GM12878 (cell line): Measurements from ENCODE around the gene VARS1. TPM values are rescaled to one million over a fixed set of nuclear protein-coding genes. Genes with fewer than 3 reads are reported as not detected.

Experiments used
- BACH1 ChIP-seq: fragments of 450-650 bp; IDR thresholded peaks from 2 replicates; pipeline ENCODE4 v1.6.1; 2017; ENCODE audit warnings: mild to moderate bottlenecking, borderline replicate concordance
- BMI1 ChIP-seq: fragments of 450-650 bp; IDR thresholded peaks from 2 replicates; pipeline ENCODE4 v1.6.1; 2016; ENCODE audit warnings: mild to moderate bottlenecking, moderate library complexity, borderline replicate concordance
- CHD2 ChIP-seq: IDR thresholded peaks from 2 replicates; pipeline ENCODE4 v1.6.1; 2011; ENCODE audit warnings: low read depth, low read length, improper control_type of control experiment, borderline replicate concordance
- CREM ChIP-seq: IDR thresholded peaks from 2 replicates; pipeline ENCODE4 v1.6.1; 2014; ENCODE audit warnings: antibody characterized with exemption, low read depth
- ESRRA ChIP-seq: IDR thresholded peaks from 2 replicates; pipeline ENCODE4 v1.6.1; 2012; ENCODE audit warnings: mild to moderate bottlenecking, low read length, improper control_type of control experiment
- EZH2 ChIP-seq: IDR thresholded peaks from 2 replicates; pipeline ENCODE4 v1.6.1; 2012; ENCODE audit warnings: low read depth, mild to moderate bottlenecking, control low read depth, inconsistent platforms, low read length, borderline replicate concordance; ENCODE audit not compliant: control insufficient read depth
- GATAD2B ChIP-seq: fragments of 450-650 bp; conservative IDR thresholded peaks from 2 replicates; pipeline ENCODE4 v1.6.1; 2017; ENCODE audit warnings: low read depth, mild to moderate bottlenecking, moderate library complexity
- IKZF1 ChIP-seq: fragments of 450-650 bp; conservative IDR thresholded peaks from 2 replicates; pipeline ENCODE4 v1.6.1; 2017; ENCODE audit warnings: antibody characterized with exemption, mild to moderate bottlenecking
- IKZF2 ChIP-seq, 2 experiments: fragments of 450-650 bp; IDR thresholded peaks; 2 replicates each; pipeline ENCODE4 v1.6.1; 2017; ENCODE audit warnings: mild to moderate bottlenecking in 2 of 2, moderate library complexity in 2 of 2
- MXI1 ChIP-seq: fragments of 150-350 bp; IDR thresholded peaks from 2 replicates; pipeline ENCODE4 v1.6.1; 2011; ENCODE audit warnings: low read depth, mild to moderate bottlenecking, inconsistent platforms, low read length, improper control_type of control experiment
- NBN ChIP-seq: fragments of 450-650 bp; IDR thresholded peaks from 2 replicates; pipeline ENCODE4 v1.6.1; 2016
- NFYB ChIP-seq: IDR thresholded peaks from 2 replicates; pipeline ENCODE4 v1.6.1; 2011; ENCODE audit warnings: low read depth, mild to moderate bottlenecking, low read length, improper control_type of control experiment, moderate library complexity; ENCODE audit not compliant: insufficient read depth
- NRF1 ChIP-seq: conservative IDR thresholded peaks from 2 replicates; pipeline ENCODE4 v1.6.1; 2011; ENCODE audit warnings: mild to moderate bottlenecking, low read depth, low read length, improper control_type of control experiment
- PKNOX1 ChIP-seq: fragments of 450-650 bp; IDR thresholded peaks from 2 replicates; pipeline ENCODE4 v1.6.1; 2016; ENCODE audit warnings: mild to moderate bottlenecking
- POLR2AphosphoS2 ChIP-seq: IDR thresholded peaks from 2 replicates; pipeline ENCODE4 v1.6.1; 2011; ENCODE audit warnings: low read depth, mild to moderate bottlenecking, low read length, improper control_type of control experiment, moderate library complexity
- POU2F2 ChIP-seq: IDR thresholded peaks from 3 replicates; pipeline ENCODE4 v1.6.1; 2011; ENCODE audit warnings: low read depth, mild to moderate bottlenecking, low read length, borderline replicate concordance
- RAD21 ChIP-seq: IDR thresholded peaks from 2 replicates; pipeline ENCODE4 v1.6.1; 2011; ENCODE audit warnings: mild to moderate bottlenecking, low read depth, low read length, moderate library complexity; ENCODE audit not compliant: insufficient read depth
- RCOR1 ChIP-seq: conservative IDR thresholded peaks from 2 replicates; pipeline ENCODE4 v1.6.1; 2012; ENCODE audit warnings: low read depth, low read length, improper control_type of control experiment
- SKIL ChIP-seq: fragments of 450-650 bp; IDR thresholded peaks from 2 replicates; pipeline ENCODE4 v1.6.1; 2017; ENCODE audit warnings: mild to moderate bottlenecking, low read depth, inconsistent platforms; ENCODE audit not compliant: poor library complexity, severe bottlenecking
- SMAD1 ChIP-seq: fragments of 450-650 bp; IDR thresholded peaks from 2 replicates; pipeline ENCODE4 v1.6.1; 2018; ENCODE audit warnings: mild to moderate bottlenecking, low read depth; ENCODE audit not compliant: partially characterized antibody
- TAF1 ChIP-seq: IDR thresholded peaks from 2 replicates; pipeline ENCODE4 v1.6.1; 2011; ENCODE audit warnings: mild to moderate bottlenecking, low read depth, low read length, borderline replicate concordance
- TCF12 ChIP-seq: IDR thresholded peaks from 2 replicates; pipeline ENCODE4 v1.6.1; 2011; ENCODE audit warnings: low read depth, mild to moderate bottlenecking, low read length
- TCF3 ChIP-seq: IDR thresholded peaks from 2 replicates; pipeline ENCODE4 v1.6.1; 2012; ENCODE audit warnings: low read depth, mild to moderate bottlenecking, low read length, borderline replicate concordance; ENCODE audit not compliant: insufficient read depth
- ZNF24 ChIP-seq: fragments of 450-650 bp; IDR thresholded peaks from 2 replicates; pipeline ENCODE4 v1.6.1; 2017; ENCODE audit warnings: antibody characterized with exemption, mild to moderate bottlenecking
- ZSCAN29 ChIP-seq: fragments of 450-650 bp; IDR thresholded peaks from 2 replicates; pipeline ENCODE4 v1.6.1; 2017; ENCODE audit warnings: mild to moderate bottlenecking, moderate library complexity
- polyA plus RNA-seq, 11 experiments: library from polyadenylated mRNA; depleted of rRNA in 4 of 11; unstranded in 6 of 11; stranded (reverse) in 5 of 11; fragments of >200 nt; fragmentation: Nextera tagmentation in 4 of 11; fragmentation: Illumina TruSeq in 1 of 11; extraction: Ambion mirVana in 4 of 11; extraction: Trizol in 1 of 11; gene quantifications; 1 replicate in 1 of 11; 2 replicates in 10 of 11; pipeline versions ENCODE4 v1.2.1 to v1.2.3, GENCODE V29; 2011 to 2016; ENCODE audit warnings: inconsistent platforms in 2 of 11, missing spikeins in 2 of 11, low read depth in 1 of 11
- total RNA-seq, 4 experiments: library from RNA; depleted of rRNA in 3 of 4; stranded (reverse); fragments of >200 nt in 3 of 4; fragmentation: Illumina TruSeq in 1 of 4; extraction: Trizol in 1 of 4; gene quantifications; 2 replicates each; pipeline versions ENCODE4 v1.2.1 to v1.2.3, GENCODE V29; 2013 to 2021
- TF ChIP-seq, protein P1 (sequence below): fragments of 150-350 bp; IDR thresholded peaks from 2 replicates; pipeline ENCODE4 v1.6.1; 2014; ENCODE audit warnings: mild to moderate bottlenecking, low read depth, low read length

VARS1 gene
- total and polyA plus RNA-seq, 10 of the 15 experiments (the other 5 are each of a cell fraction or from before 2014, with no cell fraction given), result 1.2 to 243 (median 80.7) TPM

- no peak for TF ChIP-seq SKIL
- TF ChIP-seq SMAD1, result peak; percentile 29
- no peak for TF ChIP-seq ESRRA
- TF ChIP-seq POU2F2, result peak; percentile 88; the same call in 2 of the 3 replicates
- peak; percentile 90 for TF ChIP-seq IKZF1
- peak; percentile 88; the same call in 1 of the 2 replicates for TF ChIP-seq TCF12
- TF ChIP-seq EZH2, result no peak
- no peak for TF ChIP-seq RAD21
- 0 out of 2 replicates have a peak, but pooled peaks have one; percentile 53 for TF ChIP-seq TCF3
- peak; percentile 99 for TF ChIP-seq PKNOX1
- peak; percentile 35; the same call in 1 of the 2 replicates for TF ChIP-seq MXI1
- TF ChIP-seq TAF1, result peak; percentile 81; the same call in 1 of the 2 replicates
- peak; percentile 93 for TF ChIP-seq POLR2AphosphoS2
- TF ChIP-seq IKZF2 (IDR thresholded peaks at IDR 0.05), result peak; percentile 92
- TF ChIP-seq GATAD2B, result peak; percentile 64; the same call in 1 of the 2 replicates
- no peak for TF ChIP-seq ZNF24
- TF ChIP-seq, protein P1, sequence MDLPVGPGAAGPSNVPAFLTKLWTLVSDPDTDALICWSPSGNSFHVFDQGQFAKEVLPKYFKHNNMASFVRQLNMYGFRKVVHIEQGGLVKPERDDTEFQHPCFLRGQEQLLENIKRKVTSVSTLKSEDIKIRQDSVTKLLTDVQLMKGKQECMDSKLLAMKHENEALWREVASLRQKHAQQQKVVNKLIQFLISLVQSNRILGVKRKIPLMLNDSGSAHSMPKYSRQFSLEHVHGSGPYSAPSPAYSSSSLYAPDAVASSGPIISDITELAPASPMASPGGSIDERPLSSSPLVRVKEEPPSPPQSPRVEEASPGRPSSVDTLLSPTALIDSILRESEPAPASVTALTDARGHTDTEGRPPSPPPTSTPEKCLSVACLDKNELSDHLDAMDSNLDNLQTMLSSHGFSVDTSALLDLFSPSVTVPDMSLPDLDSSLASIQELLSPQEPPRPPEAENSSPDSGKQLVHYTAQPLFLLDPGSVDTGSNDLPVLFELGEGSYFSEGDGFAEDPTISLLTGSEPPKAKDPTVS, result peak; percentile 100
- 0 out of 2 replicates have a peak, but pooled peaks have one; percentile 23 for TF ChIP-seq NBN
- peak; percentile 90 for TF ChIP-seq BMI1
- 0 out of 2 replicates have a peak, but pooled peaks have one; percentile 82 for TF ChIP-seq RCOR1
- TF ChIP-seq CREM, result no peak
- peak; percentile 86 for TF ChIP-seq NFYB
- TF ChIP-seq BACH1, result peak; percentile 78; the same call in 1 of the 2 replicates
- no peak for TF ChIP-seq ZSCAN29
- no peak for TF ChIP-seq NRF1
- no peak; the same call in 1 of the 2 replicates for TF ChIP-seq CHD2
Measured at GRCh38 chr6:31827286-31828079, 31.9 kb upstream of the VARS1 start, which contains the start of gene HSPA1B (continued).
